Neuronal stem cell (in vitro differentiated cells): Measurements from ENCODE around the gene FMN1.

Experiments
- DNase-seq: peaks from one replicate; pipeline ENCODE4 v3.0.0-alpha.2; 2013; ENCODE audit warnings: low spot score
- H2AFZ ChIP-seq: one replicate; pipeline ENCODE4 v1.6.1; 2013; ENCODE audit warnings: mild to moderate bottlenecking, low read length, inconsistent platforms
- H2AK5ac ChIP-seq: 2 replicates; pipeline ENCODE4 v1.6.1; 2013; ENCODE audit warnings: low read depth, mild to moderate bottlenecking, inconsistent platforms, low read length, moderate library complexity, mixed read lengths
- H2BK120ac ChIP-seq: 2 replicates; pipeline ENCODE4 v1.6.1; 2013; ENCODE audit warnings: low read depth, mild to moderate bottlenecking, inconsistent platforms, low read length, moderate library complexity, mixed read lengths
- H2BK12ac ChIP-seq: one replicate; pipeline ENCODE4 v1.6.1; 2013; ENCODE audit warnings: low read length, inconsistent platforms
- H2BK15ac ChIP-seq: 2 replicates; pipeline ENCODE4 v1.6.1; 2013; ENCODE audit warnings: mild to moderate bottlenecking, low read length, inconsistent platforms, mixed read lengths
- H2BK5ac ChIP-seq: one replicate; pipeline ENCODE4 v1.6.1; 2013; ENCODE audit warnings: inconsistent platforms, mild to moderate bottlenecking, low read length, moderate library complexity
- H3K14ac ChIP-seq: one replicate; pipeline ENCODE4 v1.6.1; 2013; ENCODE audit warnings: low read length, inconsistent platforms
- H3K18ac ChIP-seq: 2 replicates; pipeline ENCODE4 v1.6.1; 2013; ENCODE audit warnings: low read length, inconsistent platforms
- H3K23ac ChIP-seq: 2 replicates; pipeline ENCODE4 v1.6.1; 2013; ENCODE audit warnings: low read depth, mild to moderate bottlenecking, mixed read lengths, low read length, inconsistent platforms; ENCODE audit not compliant: poor library complexity
- H3K27ac ChIP-seq: replicated peaks from 3 replicates; pipeline ENCODE4 v1.5.1; 2013; ENCODE audit warnings: low read length, inconsistent platforms
- H3K27me3 ChIP-seq, 3 experiments: 2 replicates each; pipeline ENCODE4 v1.6.1; 2013; ENCODE audit warnings: low read length in 3 of 3, mild to moderate bottlenecking in 2 of 3, inconsistent platforms in 1 of 3, low read depth in 1 of 3, mixed read lengths in 1 of 3, moderate library complexity in 1 of 3; ENCODE audit not compliant: control insufficient read depth in 3 of 3, insufficient read depth in 3 of 3
- H3K36me3 ChIP-seq, 2 donors: replicated peaks in 1 of 2; 2 replicates each; pipeline ENCODE4 v1.6.1; 2013; ENCODE audit warnings: low read length in 2 of 2; ENCODE audit not compliant: control insufficient read depth in 2 of 2, insufficient read depth in 2 of 2
- H3K4ac ChIP-seq: 2 replicates; pipeline ENCODE4 v1.6.1; 2013; ENCODE audit warnings: inconsistent platforms, mild to moderate bottlenecking, low read length, moderate library complexity
- H3K4me1 ChIP-seq, 2 donors: 1 replicate in 1 of 2; 2 replicates in 1 of 2; pipeline ENCODE4 v1.6.1; 2013; ENCODE audit warnings: low read length in 2 of 2, low read depth in 1 of 2; ENCODE audit not compliant: control insufficient read depth in 2 of 2, insufficient read depth in 1 of 2
- H3K4me2 ChIP-seq: one replicate; pipeline ENCODE4 v1.6.1; 2013; ENCODE audit warnings: mild to moderate bottlenecking, low read length, inconsistent platforms; ENCODE audit not compliant: insufficient read depth, poor library complexity, severe bottlenecking
- H3K4me3 ChIP-seq, 2 donors: 2 replicates each; pipeline ENCODE4 v1.5.1; 2013; ENCODE audit warnings: low read length in 2 of 2, mild to moderate bottlenecking in 2 of 2, inconsistent platforms in 1 of 2, moderate library complexity in 1 of 2
- H3K79me1 ChIP-seq: one replicate; pipeline ENCODE4 v1.6.1; 2013; ENCODE audit warnings: low read depth, mild to moderate bottlenecking, inconsistent platforms, low read length, moderate library complexity
- H3K9ac ChIP-seq: one replicate; pipeline ENCODE4 v1.6.1; 2013; ENCODE audit warnings: mild to moderate bottlenecking, low read depth, low read length, inconsistent platforms; ENCODE audit not compliant: poor library complexity
- H3K9me3 ChIP-seq, 2 donors: replicated peaks in 1 of 2; 2 replicates each; pipeline versions ENCODE3 to v1.6.1; 2013; ENCODE audit warnings: low read length in 2 of 2, mild to moderate bottlenecking in 2 of 2, inconsistent platforms in 1 of 2, low read depth in 1 of 2, mixed read lengths in 1 of 2, moderate library complexity in 1 of 2; ENCODE audit not compliant: control insufficient read depth in 2 of 2, insufficient read depth in 1 of 2
- H4K8ac ChIP-seq: one replicate; pipeline ENCODE4 v1.6.1; 2013; ENCODE audit warnings: low read depth, mild to moderate bottlenecking, inconsistent platforms, low read length, moderate library complexity
- H4K91ac ChIP-seq: one replicate; pipeline ENCODE4 v1.6.1; 2013; ENCODE audit warnings: low read length, low read depth, mild to moderate bottlenecking, inconsistent platforms; ENCODE audit not compliant: poor library complexity
- WGBS, 2 donors: extraction: QIAGEN DNeasy Blood & Tissue Kit; methylation state at CpG; one replicate each; pipeline ENCODE4 v1.1.7; 2013; ENCODE audit warnings: missing lambda C conversion rate in 2 of 2, mixed read lengths in 1 of 2; ENCODE audit not compliant: insufficient read length in 2 of 2, insufficient replicate concordance in 1 of 2; ENCODE audit errors: extremely low coverage in 2 of 2; 5-methylcytosine and 5-hydroxymethylcytosine counted together

FMN1 gene

GRCh38 chr15:32905481-32905880, 289.0 kb downstream of the FMN1 start:
- H3K4me3 ChIP-seq = no peak overlapping the region
- no peaks in the 10 kb centered on the region for H3K9me3 ChIP-seq
- no peak overlapping the region for H4K8ac ChIP-seq
- no peaks in the 10 kb centered on the region for H3K36me3 ChIP-seq
- no peak overlapping the region for H4K91ac ChIP-seq
- no peak overlapping the region for H3K27ac ChIP-seq
- H3K18ac ChIP-seq = no peak overlapping the region
- no peak overlapping the region for H3K4me2 ChIP-seq
- no peak overlapping the region for H3K14ac ChIP-seq
- no peaks in the 10 kb centered on the region for H3K27me3 ChIP-seq
- no peak overlapping the region for H2BK15ac ChIP-seq
- no peak overlapping the region for H2BK12ac ChIP-seq
- peaks cover 4 to 13% of the 10 kb centered on the region in 2 donors for H3K4me1 ChIP-seq
- no CpG with 5 or more reads among the region's 4 CpGs for WGBS, 2 donors
- H3K9ac ChIP-seq = no peak overlapping the region
- H3K4ac ChIP-seq = no peak overlapping the region
- H2BK5ac ChIP-seq = no peak overlapping the region
- no peak overlapping the region for H2BK120ac ChIP-seq
- no peak for DNase-seq
- H3K23ac ChIP-seq = no peak overlapping the region
- no peaks in the 10 kb centered on the region for H3K79me1 ChIP-seq
- H2AFZ ChIP-seq = no peak overlapping the region
- no peak overlapping the region for H2AK5ac ChIP-seq

DNA sequence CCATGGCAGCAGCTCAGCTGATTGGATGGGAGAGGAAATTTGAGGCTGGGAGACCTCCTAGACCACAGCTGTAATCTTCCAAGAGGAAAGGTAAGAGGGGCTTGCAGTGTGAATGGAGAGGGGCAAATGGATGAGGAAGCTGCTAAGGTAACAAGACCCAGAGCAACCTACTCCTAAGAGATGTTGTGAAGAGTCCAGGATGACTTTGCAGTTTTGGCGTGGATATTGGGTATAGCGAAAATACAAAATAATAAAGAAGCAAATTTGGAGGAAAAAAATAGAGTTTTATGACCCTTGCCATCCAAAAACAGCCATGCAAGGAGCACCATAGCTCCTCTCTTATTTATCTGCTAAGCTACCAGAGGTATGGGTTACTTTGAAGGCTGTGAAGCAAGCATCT, 290.1 kb downstream of the FMN1 start:
- no peak for DNase-seq
- H2BK15ac ChIP-seq = no peak overlapping the region
- H2BK12ac ChIP-seq = no peak overlapping the region
- H3K9me3 ChIP-seq = no peaks in the 10 kb centered on the region
- H3K79me1 ChIP-seq = no peaks in the 10 kb centered on the region
- H2BK5ac ChIP-seq = no peak overlapping the region
- H4K91ac ChIP-seq = no peak overlapping the region
- no CpG with 5 or more reads among the region's 2 CpGs for WGBS, 2 donors
- no peaks in the 10 kb centered on the region for H3K27me3 ChIP-seq
- H4K8ac ChIP-seq = no peak overlapping the region
- no peaks in the 10 kb centered on the region for H3K36me3 ChIP-seq
- H3K27ac ChIP-seq = no peak overlapping the region
- no peak overlapping the region for H3K9ac ChIP-seq
- H2AK5ac ChIP-seq = no peak overlapping the region
- peaks cover 4 to 17% of the 10 kb centered on the region in 2 donors for H3K4me1 ChIP-seq
- H3K4me2 ChIP-seq = no peak overlapping the region
- no peak overlapping the region for H3K23ac ChIP-seq
- no peak overlapping the region for H3K14ac ChIP-seq
- H3K18ac ChIP-seq = no peak overlapping the region
- H2BK120ac ChIP-seq = no peak overlapping the region
- no peak overlapping the region for H3K4me3 ChIP-seq
- no peak overlapping the region for H3K4ac ChIP-seq
- no peak overlapping the region for H2AFZ ChIP-seq

- Histone ChIP-seq H3K4me2 (no peak overlapping the region), H4K91ac (no peak overlapping the region), H2BK15ac (no peak overlapping the region), H3K79me1 (no peaks in the 10 kb centered on the region), H2BK12ac (no peak overlapping the region), H3K9me3 (no peaks in the 10 kb centered on the region), H3K36me3 (no peaks in the 10 kb centered on the region), H2BK5ac (no peak overlapping the region), H3K9ac (no peak overlapping the region), H3K27ac (no peak overlapping the region), H3K4me3 (no peak overlapping the region), H4K8ac (no peak overlapping the region), H3K23ac (no peak overlapping the region), H2AK5ac (no peak overlapping the region), H2AFZ (no peak overlapping the region), H2BK120ac (no peak overlapping the region), H3K4me1 (peaks cover 4 to 23% of the 10 kb centered on the region in 2 donors), H3K18ac (no peak overlapping the region), H3K27me3 (no peaks in the 10 kb centered on the region), H3K14ac (no peak overlapping the region), H3K4ac (no peak overlapping the region)
- no peak for DNase-seq
- no CpG with 5 or more reads among the region's 10 CpGs for WGBS, 2 donors
Measured at GRCh38 chr15:32903591-32904290, 290.8 kb downstream of the FMN1 start.

- Histone ChIP-seq H2AK5ac (no peak overlapping the region), H3K9ac (no peak overlapping the region), H3K14ac (no peak overlapping the region), H3K27me3 (no peaks in the 10 kb centered on the region), H3K9me3 (no peaks in the 10 kb centered on the region), H3K4me1 (peaks cover 9 to 13% of the 10 kb centered on the region in 2 donors), H3K36me3 (no peaks in the 10 kb centered on the region), H3K4me2 (no peak overlapping the region), H2BK120ac (no peak overlapping the region), H4K91ac (no peak overlapping the region), H2BK15ac (no peak overlapping the region), H3K4me3 (no peak overlapping the region), H3K4ac (no peak overlapping the region), H3K79me1 (no peaks in the 10 kb centered on the region), H3K27ac (no peak overlapping the region), H3K23ac (no peak overlapping the region), H4K8ac (no peak overlapping the region), H2BK5ac (no peak overlapping the region), H3K18ac (no peak overlapping the region), H2AFZ (no peak overlapping the region), H2BK12ac (no peak overlapping the region)
- DNase-seq = no peak
- no CpG with 5 or more reads among the region's 3 CpGs for WGBS, 2 donors
Measured at GRCh38 chr15:32901995-32902394, 292.5 kb downstream of the FMN1 start.
